SK-N-SH (cell line): ENCODE data around the gene RIN3. TPM values are rescaled to one million over a fixed set of nuclear protein-coding genes. Genes with fewer than 3 reads are reported as not detected.

ENCODE experiments used
- CTCF ChIA-PET: fragments of 300-600, 350-600 bp; formaldehyde crosslinking; extraction: SDS; loops from one replicate; lab custom pipeline; 2021; lab: Yijun Ruan, JAX
- POLR2A ChIA-PET: fragments of 350-600 bp; sonication (Branson Sonifier 250); formaldehyde crosslinking; extraction: SDS; loops from one replicate; lab custom pipeline; 2020; ENCODE audit warnings: antibody characterized with exemption, inconsistent platforms; lab: Yijun Ruan, JAX
- DNase-seq: peaks from one replicate; pipeline ENCODE4 v3.0.0; 2012
- H2AFZ ChIP-seq: fragments of 200-600 bp; sonication (generic); 2 replicates; pipeline ENCODE4 v1.8.1; 2016; ENCODE audit warnings: antibody characterized with exemption, mild to moderate bottlenecking, low read depth
- H3F3A ChIP-seq: fragments of 200-600 bp; sonication (generic); replicated peaks from 2 replicates; pipeline ENCODE3; 2016; ENCODE audit warnings: antibody characterized with exemption, mild to moderate bottlenecking; ENCODE audit not compliant: insufficient read depth
- H3K27ac ChIP-seq, 2 experiments: fragments of 200-500 bp in 1 of 2; fragments of 200-600 bp in 1 of 2; sonication (Bioruptor generic) in 1 of 2; sonication (generic), shearing (Covaris generic) in 1 of 2; 2 replicates each; pipeline versions ENCODE4 v1.5.1 to v1.6.1; 2014 to 2016; ENCODE audit warnings: low read depth in 2 of 2, inconsistent platforms in 1 of 2, low read length in 1 of 2, mild to moderate bottlenecking in 1 of 2, mixed read lengths in 1 of 2
- H3K27me3 ChIP-seq: fragments of 200-600 bp; sonication (generic), shearing (Covaris generic); 2 replicates; pipeline ENCODE4 v1.6.1; 2016; ENCODE audit warnings: mixed run types; ENCODE audit not compliant: insufficient read depth
- H3K36me3 ChIP-seq, 2 experiments: fragments of 200-500 bp in 1 of 2; fragments of 200-600 bp in 1 of 2; sonication (Bioruptor generic) in 1 of 2; sonication (generic) in 1 of 2; replicated peaks in 1 of 2; 2 replicates each; pipeline versions ENCODE3 to v1.5.1; 2014 to 2016; ENCODE audit warnings: low read length in 1 of 2, mild to moderate bottlenecking in 1 of 2; ENCODE audit not compliant: insufficient read depth in 2 of 2, control insufficient read depth in 1 of 2
- H3K4me1 ChIP-seq, 2 experiments: fragments of 200-500 bp in 1 of 2; fragments of 200-600 bp in 1 of 2; sonication (Bioruptor generic) in 1 of 2; sonication (generic), shearing (Covaris generic) in 1 of 2; 2 replicates each; pipeline versions ENCODE4 v1.5.1 to v1.6.1; 2014 to 2016; ENCODE audit warnings: low read depth in 1 of 2, low read length in 1 of 2, mixed run types in 1 of 2; ENCODE audit not compliant: insufficient read depth in 2 of 2, control insufficient read depth in 1 of 2
- H3K4me2 ChIP-seq: fragments of 200-600 bp; sonication (generic), shearing (Covaris generic); 2 replicates; pipeline ENCODE4 v1.6.1; 2017; ENCODE audit warnings: mixed run types
- H3K4me3 ChIP-seq, 2 experiments: fragments of 200-500 bp in 1 of 2; fragments of 200-600 bp in 1 of 2; sonication (Bioruptor generic) in 1 of 2; sonication (generic), shearing (Covaris generic) in 1 of 2; 2 replicates each; pipeline versions ENCODE4 v1.5.1 to v1.8.1; 2014 to 2016; ENCODE audit warnings: low read depth in 2 of 2, inconsistent platforms in 1 of 2, low read length in 1 of 2, mild to moderate bottlenecking in 1 of 2, mixed read lengths in 1 of 2, moderate library complexity in 1 of 2
- H3K79me2 ChIP-seq: fragments of 200-600 bp; sonication (generic); 2 replicates; pipeline ENCODE4 v1.8.1; 2017; ENCODE audit warnings: mild to moderate bottlenecking; ENCODE audit not compliant: insufficient read depth
- H3K9ac ChIP-seq: fragments of 200-600 bp; sonication (generic); 2 replicates; pipeline ENCODE4 v1.6.1; 2017; ENCODE audit warnings: mixed run types
- H3K9me2 ChIP-seq: fragments of 200-600 bp; sonication (generic); 2 replicates; pipeline ENCODE4 v1.6.1; 2017; ENCODE audit warnings: mixed run types
- H3K9me3 ChIP-seq: fragments of 200-600 bp; sonication (generic); 2 replicates; pipeline ENCODE4 v1.6.1; 2017; ENCODE audit warnings: mixed run types, mild to moderate bottlenecking, moderate library complexity
- H4K20me1 ChIP-seq: fragments of 200-600 bp; sonication (generic); 2 replicates; pipeline ENCODE4 v1.6.1; 2017; ENCODE audit warnings: mild to moderate bottlenecking, mixed run types; ENCODE audit not compliant: insufficient read depth
- EP300 ChIP-seq, 2 experiments: IDR thresholded peaks; 2 replicates each; pipeline versions ENCODE4 v1.4.0 to v1.6.1; 2012; ENCODE audit warnings: borderline replicate concordance in 1 of 2, low read depth in 1 of 2, low read length in 1 of 2
- EZH2phosphoT487 ChIP-seq: fragments of 200-600 bp; sonication (generic); IDR thresholded peaks from 2 replicates; pipeline ENCODE4 v1.6.1; 2017; ENCODE audit warnings: low read depth, mixed run types, mild to moderate bottlenecking, antibody characterized with exemption, moderate library complexity, borderline replicate concordance
- FOSL2 ChIP-seq: IDR thresholded peaks from 2 replicates; pipeline ENCODE4 v1.4.0; 2012; ENCODE audit warnings: low read depth, mild to moderate bottlenecking, moderate library complexity, borderline replicate concordance
- MAX ChIP-seq: IDR thresholded peaks from 2 replicates; pipeline ENCODE4 v1.4.0; 2012; ENCODE audit warnings: low read depth
- NFIC ChIP-seq: IDR thresholded peaks from 2 replicates; pipeline ENCODE4 v1.4.0; 2012; ENCODE audit warnings: borderline replicate concordance
- POLR2AphosphoS5 ChIP-seq: IDR thresholded peaks from 2 replicates; pipeline ENCODE4 v1.6.1; 2012; ENCODE audit warnings: low read depth, low read length
- RAD21 ChIP-seq: IDR thresholded peaks from 2 replicates; pipeline ENCODE4 v1.6.1; 2012; ENCODE audit warnings: mild to moderate bottlenecking, low read length
- REST ChIP-seq: IDR thresholded peaks from 2 replicates; pipeline ENCODE4 v1.6.1; 2012; ENCODE audit warnings: mild to moderate bottlenecking, low read depth, low read length, moderate library complexity
- RFX5 ChIP-seq: IDR thresholded peaks from 2 replicates; pipeline ENCODE4 v1.6.1; 2012; ENCODE audit warnings: mild to moderate bottlenecking, improper control_type of control experiment, low read length
- YY1 ChIP-seq: IDR thresholded peaks from 2 replicates; pipeline ENCODE4 v1.4.0; 2012; ENCODE audit warnings: low read depth, mild to moderate bottlenecking
- ZBTB33 ChIP-seq: IDR thresholded peaks from 2 replicates; pipeline ENCODE4 v1.4.0; 2012; ENCODE audit warnings: low read depth, borderline replicate concordance
- WGBS: methylation state at CpG from one replicate; pipeline ENCODE4 v1.1.6; 2017; ENCODE audit warnings: low lambda C conversion rate; 5-methylcytosine and 5-hydroxymethylcytosine counted together
- polyA plus RNA-seq, 3 experiments: library from polyadenylated mRNA; depleted of rRNA; stranded (reverse); fragments of >200 nt; gene quantifications; 2 replicates each; pipeline ENCODE4 v1.2.3, GENCODE V29; 2012
- TF ChIP-seq, protein P1 (sequence below): IDR thresholded peaks from 2 replicates; pipeline ENCODE4 v1.4.0; 2012; ENCODE audit warnings: low read depth, borderline replicate concordance
- TF ChIP-seq, protein P2 (sequence below): fragments of 200-600 bp; sonication (generic); IDR thresholded peaks from 2 replicates; pipeline ENCODE4 v1.6.1; 2017; ENCODE audit warnings: antibody characterized with exemption, mild to moderate bottlenecking, moderate library complexity

RIN3 gene
- polyA plus RNA-seq, 1 of the 3 experiments (the other 2 are of a cell fraction): 12.4 TPM

GRCh38 chr14:92655419-92656201 lies 142.0 kb downstream of the RIN3 start:
- Histone ChIP-seq H3K27ac (no peak overlapping the region), H3K4me2 (no peak overlapping the region), H4K20me1 (no peaks in the 10 kb centered on the region), H3K79me2 (no peaks in the 10 kb centered on the region), H3K4me1 (peaks cover 0 to 2% of the 10 kb centered on the region in 2 experiments; a peak in 1 of 4 replicates), H3F3A (no peaks in the 10 kb centered on the region), H3K36me3 (peaks cover 11 to 18% of the 10 kb centered on the region in 2 experiments), H3K27me3 (no peaks in the 10 kb centered on the region), H3K9me2 (no peaks in the 10 kb centered on the region), H3K9me3 (no peaks in the 10 kb centered on the region), H2AFZ (no peak overlapping the region), H3K4me3 (no peak overlapping the region), H3K9ac (no peak overlapping the region)
- WGBS: 66% methylated on average over 11 of the region's 13 CpGs
- TF ChIP-seq RFX5 (no peak), POLR2AphosphoS5 (no peak), FOSL2 (no peak), EZH2phosphoT487 (no peak), EP300 (IDR thresholded peaks at IDR 0.05; ENCODE audit: borderline replicate concordance in 1 of 2, low read depth in 1 of 2, low read length in 1 of 2) (no peak), REST (no peak), MAX (no peak)
- TF ChIP-seq, protein P1, sequence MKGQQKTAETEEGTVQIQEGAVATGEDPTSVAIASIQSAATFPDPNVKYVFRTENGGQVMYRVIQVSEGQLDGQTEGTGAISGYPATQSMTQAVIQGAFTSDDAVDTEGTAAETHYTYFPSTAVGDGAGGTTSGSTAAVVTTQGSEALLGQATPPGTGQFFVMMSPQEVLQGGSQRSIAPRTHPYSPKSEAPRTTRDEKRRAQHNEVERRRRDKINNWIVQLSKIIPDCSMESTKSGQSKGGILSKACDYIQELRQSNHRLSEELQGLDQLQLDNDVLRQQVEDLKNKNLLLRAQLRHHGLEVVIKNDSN: no peak
- DNase-seq: no peak
- ChIA-PET POLR2A (no interaction called here), CTCF (interaction anchor here (1.6 kb wide), 1 partner anchor 19 kb away, joined by 3 read pairs; no protein-coding TSS in a partner anchor)

DNA sequence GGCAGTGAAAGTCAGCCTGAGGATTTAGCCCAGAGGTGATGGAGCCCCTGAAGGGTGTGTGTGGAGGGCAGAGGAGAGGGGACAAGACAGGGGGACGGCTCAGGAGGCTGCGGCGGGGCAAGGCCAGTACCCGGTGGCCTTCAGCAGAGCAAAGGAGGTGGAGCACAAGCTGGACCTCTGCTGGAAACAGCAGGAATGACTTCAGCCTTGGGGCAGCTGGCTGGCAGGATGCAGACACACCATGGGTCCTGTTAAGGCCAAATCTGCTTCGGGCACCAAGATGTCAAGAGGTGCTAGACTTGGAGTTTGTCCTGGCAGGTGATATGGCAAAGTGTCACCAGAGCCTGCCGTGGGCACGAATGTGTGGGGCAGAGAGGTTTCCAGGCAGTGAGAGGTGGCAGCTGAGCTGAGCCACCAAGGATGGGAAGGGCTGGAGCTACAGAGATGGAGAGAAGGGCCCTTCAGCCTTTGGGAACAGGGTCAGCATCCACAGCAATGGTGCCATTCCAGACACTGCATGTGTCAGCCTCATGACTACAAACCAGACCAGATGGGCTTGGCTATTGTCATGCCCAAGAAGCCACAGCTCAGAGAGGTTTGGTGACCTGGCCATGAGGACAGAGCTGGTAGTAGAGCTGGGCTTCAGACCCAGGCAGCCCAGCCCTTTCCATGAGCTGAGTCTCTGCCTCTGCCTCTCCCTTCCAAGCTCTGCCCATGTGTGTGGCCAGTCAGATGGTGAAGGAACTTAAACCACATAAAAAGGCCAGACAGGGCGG lies 142.9 kb downstream of the RIN3 start:
- WGBS: 73% methylated on average over 8 of the region's 8 CpGs
- TF ChIP-seq, protein P2, sequence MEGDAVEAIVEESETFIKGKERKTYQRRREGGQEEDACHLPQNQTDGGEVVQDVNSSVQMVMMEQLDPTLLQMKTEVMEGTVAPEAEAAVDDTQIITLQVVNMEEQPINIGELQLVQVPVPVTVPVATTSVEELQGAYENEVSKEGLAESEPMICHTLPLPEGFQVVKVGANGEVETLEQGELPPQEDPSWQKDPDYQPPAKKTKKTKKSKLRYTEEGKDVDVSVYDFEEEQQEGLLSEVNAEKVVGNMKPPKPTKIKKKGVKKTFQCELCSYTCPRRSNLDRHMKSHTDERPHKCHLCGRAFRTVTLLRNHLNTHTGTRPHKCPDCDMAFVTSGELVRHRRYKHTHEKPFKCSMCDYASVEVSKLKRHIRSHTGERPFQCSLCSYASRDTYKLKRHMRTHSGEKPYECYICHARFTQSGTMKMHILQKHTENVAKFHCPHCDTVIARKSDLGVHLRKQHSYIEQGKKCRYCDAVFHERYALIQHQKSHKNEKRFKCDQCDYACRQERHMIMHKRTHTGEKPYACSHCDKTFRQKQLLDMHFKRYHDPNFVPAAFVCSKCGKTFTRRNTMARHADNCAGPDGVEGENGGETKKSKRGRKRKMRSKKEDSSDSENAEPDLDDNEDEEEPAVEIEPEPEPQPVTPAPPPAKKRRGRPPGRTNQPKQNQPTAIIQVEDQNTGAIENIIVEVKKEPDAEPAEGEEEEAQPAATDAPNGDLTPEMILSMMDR: peak; percentile 17; the same call in 1 of the 2 replicates
- no peak for TF ChIP-seq NFIC
- no peak for TF ChIP-seq ZBTB33
- TF ChIP-seq RAD21: no peak
- no peak for TF ChIP-seq RFX5
- TF ChIP-seq EP300 (IDR thresholded peaks at IDR 0.05; ENCODE audit: borderline replicate concordance in 1 of 2, low read depth in 1 of 2, low read length in 1 of 2): no peak
- TF ChIP-seq YY1: no peak
- H3K27ac ChIP-seq: no peak overlapping the region
- H3K9ac ChIP-seq: no peak overlapping the region
- H2AFZ ChIP-seq: no peak overlapping the region
- H3K4me1 ChIP-seq: peaks cover 0 to 2% of the 10 kb centered on the region in 2 experiments; a peak in 1 of 4 replicates
- peaks cover 11 to 24% of the 10 kb centered on the region in 2 experiments for H3K36me3 ChIP-seq
- no peaks in the 10 kb centered on the region for H3K79me2 ChIP-seq
- H3K4me3 ChIP-seq: no peak overlapping the region
- H3F3A ChIP-seq: no peaks in the 10 kb centered on the region
- H3K4me2 ChIP-seq: no peak overlapping the region
- DNase-seq: no peak
- H3K9me3 ChIP-seq: no peaks in the 10 kb centered on the region
- H3K9me2 ChIP-seq: no peaks in the 10 kb centered on the region
- H3K27me3 ChIP-seq: no peaks in the 10 kb centered on the region
- ChIA-PET POLR2A (no interaction called here), CTCF (interaction anchor here (0.6 to 1.5 kb wide), 3 partner anchors 24 to 62 kb away, joined by 3 read pairs; no protein-coding TSS in a partner anchor)
- no peaks in the 10 kb centered on the region for H4K20me1 ChIP-seq
